Measurements from ENCODE around the gene ARMC2. TPM values are rescaled to one million over a fixed set of nuclear protein-coding genes. Genes with fewer than 3 reads are reported as not detected.

ARMC2 gene
- total RNA-seq, 1 experiment from 2014 or later, result 3.2 TPM

DNA sequence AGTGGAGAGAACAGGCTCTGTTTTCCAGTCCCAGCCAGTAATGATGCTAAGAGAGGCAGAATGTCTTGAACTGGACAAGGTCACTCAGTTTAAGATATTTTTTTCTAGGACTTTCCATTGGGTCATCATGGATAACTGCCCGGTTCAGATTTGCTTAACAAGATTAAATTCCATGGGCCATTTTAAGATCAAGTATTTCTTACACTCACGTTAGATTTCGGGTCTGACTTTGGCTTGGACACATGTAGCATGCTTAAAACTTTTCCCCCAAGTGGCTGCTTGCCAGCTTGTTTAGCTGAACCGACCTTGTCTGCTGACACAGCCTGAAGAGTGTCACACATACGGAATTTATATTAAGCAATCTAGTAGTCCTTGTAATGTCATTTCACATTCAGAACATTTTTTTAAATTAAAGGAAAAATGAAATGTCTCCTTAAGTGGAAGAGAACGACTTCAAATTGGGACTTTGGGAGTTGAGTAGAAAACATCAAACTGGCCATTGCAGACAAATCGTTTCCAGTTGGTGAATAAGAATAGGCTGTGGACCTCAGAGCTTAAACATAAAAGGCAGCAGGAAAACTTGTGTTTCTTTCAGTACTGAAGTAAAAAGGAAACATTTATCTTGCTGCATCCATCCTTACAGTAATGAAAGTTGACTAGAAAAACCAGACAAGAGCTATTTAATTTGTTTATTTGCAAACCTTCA is 29.0 kb downstream of the ARMC2 start:
- TF ChIP-seq, protein P1, sequence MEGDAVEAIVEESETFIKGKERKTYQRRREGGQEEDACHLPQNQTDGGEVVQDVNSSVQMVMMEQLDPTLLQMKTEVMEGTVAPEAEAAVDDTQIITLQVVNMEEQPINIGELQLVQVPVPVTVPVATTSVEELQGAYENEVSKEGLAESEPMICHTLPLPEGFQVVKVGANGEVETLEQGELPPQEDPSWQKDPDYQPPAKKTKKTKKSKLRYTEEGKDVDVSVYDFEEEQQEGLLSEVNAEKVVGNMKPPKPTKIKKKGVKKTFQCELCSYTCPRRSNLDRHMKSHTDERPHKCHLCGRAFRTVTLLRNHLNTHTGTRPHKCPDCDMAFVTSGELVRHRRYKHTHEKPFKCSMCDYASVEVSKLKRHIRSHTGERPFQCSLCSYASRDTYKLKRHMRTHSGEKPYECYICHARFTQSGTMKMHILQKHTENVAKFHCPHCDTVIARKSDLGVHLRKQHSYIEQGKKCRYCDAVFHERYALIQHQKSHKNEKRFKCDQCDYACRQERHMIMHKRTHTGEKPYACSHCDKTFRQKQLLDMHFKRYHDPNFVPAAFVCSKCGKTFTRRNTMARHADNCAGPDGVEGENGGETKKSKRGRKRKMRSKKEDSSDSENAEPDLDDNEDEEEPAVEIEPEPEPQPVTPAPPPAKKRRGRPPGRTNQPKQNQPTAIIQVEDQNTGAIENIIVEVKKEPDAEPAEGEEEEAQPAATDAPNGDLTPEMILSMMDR (IDR thresholded peaks at IDR 0.05; ENCODE audit: unreplicated experiment), result no peak
- intact Hi-C loops (cut with micrococcal nuclease), result no loop called here
- peak overlapping the region; percentile 33 for H3K4me3 Mint-ChIP-seq (ENCODE audit: unreplicated experiment)
- ChIA-PET POLR2A (no interaction called here), CTCF (interaction anchor here (1.0 to 1.2 kb wide), 2 partner anchors 16 to 20 kb away, joined by 3 read pairs; no protein-coding TSS in a partner anchor)
- peak; percentile 71 for DNase-seq (ENCODE audit: unreplicated experiment)
- no peaks in the 10 kb centered on the region for H3K9me3 Mint-ChIP-seq (ENCODE audit: unreplicated experiment)
- no peaks in the 10 kb centered on the region for H3K27me3 Mint-ChIP-seq (ENCODE audit: insufficient read depth, unreplicated experiment)
- BruUV-seq (replicated peaks), result no TSS peak
- no peaks in the 10 kb centered on the region for H3K36me3 Mint-ChIP-seq (ENCODE audit: insufficient read depth, unreplicated experiment)
- peak overlapping the region; percentile 85 for H3K27ac Mint-ChIP-seq (ENCODE audit: low read depth, unreplicated experiment)
- peaks cover 28% of the 10 kb centered on the region for H3K4me1 Mint-ChIP-seq (ENCODE audit: insufficient read depth, unreplicated experiment)

DNA sequence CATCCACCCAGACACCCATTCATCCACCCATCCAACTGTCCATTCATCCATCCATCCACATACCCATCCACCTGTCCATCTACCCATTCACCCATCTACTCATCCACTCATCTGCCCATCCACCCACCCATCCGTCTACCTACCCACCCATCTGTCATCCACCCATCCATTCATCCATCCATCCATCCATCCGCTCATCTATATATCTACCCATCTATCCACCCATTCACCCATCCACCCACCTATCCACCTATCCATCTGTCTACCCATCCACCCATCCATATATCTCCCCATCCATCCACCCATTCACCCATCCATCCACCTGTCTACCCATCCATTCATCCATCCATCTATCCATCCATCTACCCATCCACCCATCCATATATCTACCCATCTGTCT is 30.7 kb downstream of the ARMC2 start:
- no TSS peak for BruUV-seq (replicated peaks)
- DNase-seq (ENCODE audit: unreplicated experiment), result no peak
- intact Hi-C loops (cut with micrococcal nuclease), result no loop called here
- Mint-ChIP-seq H3K27ac (ENCODE audit: low read depth, unreplicated experiment) (no peak overlapping the region), H3K4me3 (ENCODE audit: unreplicated experiment) (no peak overlapping the region), H3K9me3 (ENCODE audit: unreplicated experiment) (no peaks in the 10 kb centered on the region), H3K36me3 (ENCODE audit: insufficient read depth, unreplicated experiment) (no peaks in the 10 kb centered on the region), H3K27me3 (ENCODE audit: insufficient read depth, unreplicated experiment) (no peaks in the 10 kb centered on the region), H3K4me1 (ENCODE audit: insufficient read depth, unreplicated experiment) (peaks cover 24% of the 10 kb centered on the region)
- POLR2A ChIA-PET, result no interaction called here
- TF ChIP-seq, protein P1 (IDR thresholded peaks at IDR 0.05; ENCODE audit: unreplicated experiment), result no peak
- CTCF ChIA-PET, result interaction anchor here (0.6 kb wide), 1 partner anchor 191 kb away, joined by 3 read pairs; no protein-coding TSS in a partner anchor

DNA sequence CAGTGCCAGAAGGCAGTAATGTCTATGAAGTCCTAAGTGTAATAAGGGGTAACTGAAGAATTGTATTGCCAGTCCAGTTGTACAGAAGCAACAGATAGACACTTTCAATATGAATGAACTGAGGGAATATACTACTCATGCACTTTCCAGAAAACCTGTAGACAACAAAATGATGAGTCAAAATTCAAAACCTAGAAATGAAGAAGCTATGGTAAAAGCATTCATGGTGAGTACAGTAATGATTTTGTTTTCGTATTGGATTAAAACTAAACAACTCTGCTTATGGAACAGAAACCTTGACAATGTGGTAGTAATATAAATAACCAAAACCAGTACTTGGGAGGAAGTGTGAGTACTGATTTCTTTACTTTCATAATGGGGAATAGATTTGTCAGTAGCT is 35.0 kb downstream of the ARMC2 start:
- intact Hi-C loops (cut with micrococcal nuclease), result no loop called here
- TF ChIP-seq, protein P1 (IDR thresholded peaks at IDR 0.05; ENCODE audit: unreplicated experiment), result no peak
- peaks cover 2% of the 10 kb centered on the region for H3K4me1 Mint-ChIP-seq (ENCODE audit: insufficient read depth, unreplicated experiment)
- H3K27ac Mint-ChIP-seq (ENCODE audit: low read depth, unreplicated experiment), result no peak overlapping the region
- no peak overlapping the region for H3K4me3 Mint-ChIP-seq (ENCODE audit: unreplicated experiment)
- no TSS peak for BruUV-seq (replicated peaks)
- POLR2A ChIA-PET, result interaction anchor here (0.8 kb wide), 1 partner anchor 128 kb away, joined by 5 read pairs; no protein-coding TSS in a partner anchor
- H3K27me3 Mint-ChIP-seq (ENCODE audit: insufficient read depth, unreplicated experiment), result no peaks in the 10 kb centered on the region
- H3K9me3 Mint-ChIP-seq (ENCODE audit: unreplicated experiment), result no peaks in the 10 kb centered on the region
- CTCF ChIA-PET, result interaction anchor here (0.5 to 0.6 kb wide), 2 partner anchors 604 to 865 kb away, joined by 3 to 4 read pairs; no protein-coding TSS in a partner anchor
- H3K36me3 Mint-ChIP-seq (ENCODE audit: insufficient read depth, unreplicated experiment), result no peaks in the 10 kb centered on the region
- no peak for DNase-seq (ENCODE audit: unreplicated experiment)

DNA sequence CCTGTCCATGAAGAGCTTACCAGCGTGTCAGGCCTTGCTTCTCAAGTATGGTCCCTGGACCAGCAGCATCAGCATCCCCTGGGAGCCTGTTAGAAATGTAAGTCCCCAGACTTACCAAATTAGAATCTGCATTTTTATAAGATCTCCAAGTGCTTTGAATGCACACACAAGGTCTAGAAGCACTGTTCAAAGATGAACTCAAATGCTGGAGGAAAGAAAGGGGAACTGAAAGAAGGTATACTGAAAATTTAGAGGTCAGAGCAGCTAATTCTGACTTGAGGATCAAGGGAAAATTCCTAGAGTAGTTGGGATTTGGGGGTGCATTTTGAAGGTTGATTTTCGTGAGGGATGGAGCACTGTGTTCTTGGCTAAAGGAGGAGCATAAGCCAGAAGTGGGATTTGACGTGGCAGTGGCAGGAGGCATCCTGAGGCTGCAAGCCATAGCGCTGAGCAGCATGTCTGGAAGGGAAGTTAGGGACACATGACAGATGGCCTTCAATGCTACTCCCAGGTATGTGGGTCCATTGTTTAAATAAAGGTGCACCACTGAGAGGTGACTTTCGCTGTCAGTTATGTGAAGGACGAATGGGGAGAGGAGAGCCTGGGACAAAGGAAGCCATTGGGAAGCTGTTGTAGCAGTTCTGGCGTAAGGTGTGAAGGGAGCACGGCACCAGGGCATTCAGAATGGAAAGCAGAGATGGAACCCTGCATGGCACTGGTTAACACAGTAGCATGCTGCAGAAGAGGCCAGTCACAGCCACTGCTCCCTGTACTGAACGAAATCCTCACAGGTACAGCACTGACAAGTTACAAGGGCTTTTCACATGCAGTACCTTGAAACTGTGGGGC is 36.2 kb downstream of the ARMC2 start:
- DNase-seq (ENCODE audit: unreplicated experiment), result no peak
- CTCF ChIA-PET, result interaction anchor here (1.0 kb wide), 1 partner anchor 334 kb away, joined by 3 read pairs; no protein-coding TSS in a partner anchor
- no peaks in the 10 kb centered on the region for H3K4me1 Mint-ChIP-seq (ENCODE audit: insufficient read depth, unreplicated experiment)
- intact Hi-C loops (cut with micrococcal nuclease), result no loop called here
- no peaks in the 10 kb centered on the region for H3K27me3 Mint-ChIP-seq (ENCODE audit: insufficient read depth, unreplicated experiment)
- H3K27ac Mint-ChIP-seq (ENCODE audit: low read depth, unreplicated experiment), result no peak overlapping the region
- H3K36me3 Mint-ChIP-seq (ENCODE audit: insufficient read depth, unreplicated experiment), result no peaks in the 10 kb centered on the region
- TF ChIP-seq, protein P1 (IDR thresholded peaks at IDR 0.05; ENCODE audit: unreplicated experiment), result no peak
- H3K4me3 Mint-ChIP-seq (ENCODE audit: unreplicated experiment), result no peak overlapping the region
- no peaks in the 10 kb centered on the region for H3K9me3 Mint-ChIP-seq (ENCODE audit: unreplicated experiment)
- no TSS peak for BruUV-seq (replicated peaks)
- POLR2A ChIA-PET, result interaction anchor here (0.6 kb wide), 2 partner anchors 18 to 344 kb away, joined by 4 read pairs; no protein-coding TSS in a partner anchor

All from MCF 10A (cell line).